Effector memory CD8-positive, alpha-beta T cell (primary cell): Measurements from ENCODE around the gene COA4.
"Not testable (repeated sequence)": the region's sequence is repeated elsewhere in the genome, so short reads cannot be mapped to it uniquely, and the experiment has no call there.

ENCODE experiments used
- ATAC-seq: fragments of 150-1000 bp; cut with Tn5 transposase; replicated peaks from 2 replicates; pipeline ENCODE4 v1.10.0; 2021; ENCODE audit warnings: mild to moderate bottlenecking, moderate library complexity
- DNase-seq, 3 experiments: peaks; one replicate each; pipeline ENCODE4 v3.0.0; 2021
- H3K27ac Mint-ChIP-seq, 2 donors: one replicate each; pipeline ENCODE4 v1.8.0; 2022; ENCODE audit warnings: mild to moderate bottlenecking in 2 of 2, mixed read lengths in 2 of 2, moderate library complexity in 2 of 2
- H3K27me3 Mint-ChIP-seq, 2 donors: one replicate each; pipeline ENCODE4 v1.8.0; 2022; ENCODE audit warnings: mixed read lengths in 2 of 2
- H3K36me3 Mint-ChIP-seq: one replicate; pipeline ENCODE4 v1.8.0; 2022; ENCODE audit warnings: mild to moderate bottlenecking, moderate library complexity, mixed read lengths; ENCODE audit not compliant: insufficient read depth
- H3K4me1 Mint-ChIP-seq, 2 donors: one replicate each; pipeline ENCODE4 v1.8.0; 2022; ENCODE audit warnings: low read depth in 2 of 2, mixed read lengths in 2 of 2
- H3K4me3 Mint-ChIP-seq, 2 donors: one replicate each; pipeline ENCODE4 v1.8.0; 2022; ENCODE audit warnings: mild to moderate bottlenecking in 2 of 2, mixed read lengths in 2 of 2, moderate library complexity in 2 of 2
- H3K9me3 Mint-ChIP-seq, 2 donors: one replicate each; pipeline ENCODE4 v1.8.0; 2022; ENCODE audit warnings: mixed read lengths in 2 of 2

The COA4 gene

GRCh38 chr11:73883856-73884255 lies 7.2 kb upstream of the COA4 start:
- no peak overlapping the region for H3K27ac Mint-ChIP-seq
- no peaks in the 10 kb centered on the region for H3K27me3 Mint-ChIP-seq
- DNase-seq: no peak
- no peaks in the 10 kb centered on the region for H3K9me3 Mint-ChIP-seq
- H3K36me3 Mint-ChIP-seq: peaks cover 13% of the 10 kb centered on the region
- H3K4me1 Mint-ChIP-seq: peaks cover 2 to 4% of the 10 kb centered on the region in 2 donors
- no peak for ATAC-seq
- H3K4me3 Mint-ChIP-seq: no peak overlapping the region

- H3K4me3 Mint-ChIP-seq, H3K27me3 Mint-ChIP-seq, DNase-seq, H3K9me3 Mint-ChIP-seq, ATAC-seq: not testable (repeated sequence)
- Mint-ChIP-seq H3K27ac (peak overlapping the region in 1 of 2 donors; percentile 41), H3K4me1 (peaks cover 15 to 16% of the 10 kb centered on the region in 2 donors), H3K36me3 (peaks cover 13% of the 10 kb centered on the region)
Measured at GRCh38 chr11:73880449-73880848, 3.8 kb upstream of the COA4 start.

GRCh38 chr11:73878771-73879170 lies 2.1 kb upstream of the COA4 start:
- no peak for DNase-seq
- Mint-ChIP-seq H3K27me3 (no peaks in the 10 kb centered on the region), H3K36me3 (peaks cover 15% of the 10 kb centered on the region), H3K9me3 (no peaks in the 10 kb centered on the region), H3K27ac (peak overlapping the region in 1 of 2 donors; percentile 71), H3K4me1 (peaks cover 25 to 26% of the 10 kb centered on the region in 2 donors), H3K4me3 (no peak overlapping the region)
- ATAC-seq: no peak

- no peaks in the 10 kb centered on the region for H3K27me3 Mint-ChIP-seq
- peak overlapping the region; percentile 90 to 95 for H3K4me3 Mint-ChIP-seq
- H3K36me3 Mint-ChIP-seq: peaks cover 42% of the 10 kb centered on the region
- ATAC-seq: no peak
- no peaks in the 10 kb centered on the region for H3K9me3 Mint-ChIP-seq
- H3K27ac Mint-ChIP-seq: peak overlapping the region; percentile 93 to 97
- peaks cover 26 to 28% of the 10 kb centered on the region in 2 donors for H3K4me1 Mint-ChIP-seq
- DNase-seq: no peak
Measured at GRCh38 chr11:73875840-73876239, 806 bp downstream of the COA4 start.

- peaks cover 42% of the 10 kb centered on the region for H3K36me3 Mint-ChIP-seq
- peaks cover 26 to 28% of the 10 kb centered on the region in 2 donors for H3K4me1 Mint-ChIP-seq
- H3K27me3 Mint-ChIP-seq: no peaks in the 10 kb centered on the region
- H3K9me3 Mint-ChIP-seq: no peaks in the 10 kb centered on the region
- peak overlapping the region; percentile 93 to 97 for H3K27ac Mint-ChIP-seq
- ATAC-seq (no peak), DNase-seq (no peak)
- peak overlapping the region; percentile 90 to 95 for H3K4me3 Mint-ChIP-seq
Measured at GRCh38 chr11:73875380-73875779, 1.3 kb downstream of the COA4 start.

GRCh38 chr11:73872749-73873357 lies 3.8 kb downstream of the COA4 start:
- no peak for ATAC-seq
- H3K27ac Mint-ChIP-seq: peak overlapping the region; percentile 45 to 72
- no peaks in the 10 kb centered on the region for H3K27me3 Mint-ChIP-seq
- no peak overlapping the region for H3K4me3 Mint-ChIP-seq
- no peak for DNase-seq
- no peaks in the 10 kb centered on the region for H3K9me3 Mint-ChIP-seq
- peaks cover 39% of the 10 kb centered on the region for H3K36me3 Mint-ChIP-seq
- peaks cover 21 to 28% of the 10 kb centered on the region in 2 donors for H3K4me1 Mint-ChIP-seq

GRCh38 chr11:73870261-73870660 lies 6.4 kb downstream of the COA4 start:
- H3K27ac Mint-ChIP-seq: peak overlapping the region in 1 of 2 donors; percentile 49
- H3K4me3 Mint-ChIP-seq: no peak overlapping the region
- H3K27me3 Mint-ChIP-seq: no peaks in the 10 kb centered on the region
- DNase-seq (no peak), ATAC-seq (no peak)
- peaks cover 8 to 12% of the 10 kb centered on the region in 2 donors for H3K4me1 Mint-ChIP-seq
- H3K36me3 Mint-ChIP-seq: peaks cover 42% of the 10 kb centered on the region
- no peaks in the 10 kb centered on the region for H3K9me3 Mint-ChIP-seq

GRCh38 chr11:73869332-73869949 lies 7.2 kb downstream of the COA4 start:
- Mint-ChIP-seq H3K4me1 (peaks cover under 1 to 5% of the 10 kb centered on the region in 2 donors), H3K27me3 (no peaks in the 10 kb centered on the region), H3K36me3 (peaks cover 48% of the 10 kb centered on the region), H3K9me3 (no peaks in the 10 kb centered on the region), H3K4me3 (no peak overlapping the region), H3K27ac (peak overlapping the region; percentile 28 to 53)
- ATAC-seq: no peak
- no peak for DNase-seq

GRCh38 chr11:73866586-73866996 lies 10.1 kb downstream of the COA4 start:
- Mint-ChIP-seq H3K4me1 (no peaks in the 10 kb centered on the region), H3K9me3 (no peaks in the 10 kb centered on the region), H3K4me3 (no peak overlapping the region), H3K36me3 (peaks cover 29% of the 10 kb centered on the region), H3K27me3 (no peaks in the 10 kb centered on the region), H3K27ac (no peak overlapping the region)
- DNase-seq: no peak
- no peak for ATAC-seq

- Mint-ChIP-seq H3K27me3 (no peaks in the 10 kb centered on the region), H3K36me3 (peaks cover 25% of the 10 kb centered on the region), H3K4me1 (no peaks in the 10 kb centered on the region), H3K9me3 (no peaks in the 10 kb centered on the region), H3K27ac (no peak overlapping the region), H3K4me3 (no peak overlapping the region)
- no peak for ATAC-seq
- no peak for DNase-seq
Measured at GRCh38 chr11:73866095-73866579, 10.5 kb downstream of the COA4 start.

- Mint-ChIP-seq H3K4me3 (no peak overlapping the region), H3K36me3 (peaks cover 22% of the 10 kb centered on the region), H3K9me3 (no peaks in the 10 kb centered on the region), H3K4me1 (no peaks in the 10 kb centered on the region), H3K27ac (no peak overlapping the region), H3K27me3 (no peaks in the 10 kb centered on the region)
- ATAC-seq: no peak
- DNase-seq: no peak
Measured at GRCh38 chr11:73862986-73863385, 13.7 kb downstream of the COA4 start.

- ATAC-seq (no peak), DNase-seq (no peak)
- H3K36me3 Mint-ChIP-seq: peaks cover 13% of the 10 kb centered on the region
- H3K27ac Mint-ChIP-seq: no peak overlapping the region
- no peaks in the 10 kb centered on the region for H3K4me1 Mint-ChIP-seq
- H3K27me3 Mint-ChIP-seq: no peaks in the 10 kb centered on the region
- H3K9me3 Mint-ChIP-seq: no peaks in the 10 kb centered on the region
- H3K4me3 Mint-ChIP-seq: no peak overlapping the region
Measured at GRCh38 chr11:73860202-73860601, 16.4 kb downstream of the COA4 start.

- DNase-seq (no peak), ATAC-seq (no peak)
- Mint-ChIP-seq H3K9me3 (no peaks in the 10 kb centered on the region), H3K36me3 (peaks cover 9% of the 10 kb centered on the region), H3K27ac (no peak overlapping the region), H3K4me1 (no peaks in the 10 kb centered on the region), H3K4me3 (no peak overlapping the region), H3K27me3 (no peaks in the 10 kb centered on the region)
Measured at GRCh38 chr11:73859671-73860070, 17.0 kb downstream of the COA4 start.

- H3K9me3 Mint-ChIP-seq: no peaks in the 10 kb centered on the region
- no peak overlapping the region for H3K27ac Mint-ChIP-seq
- DNase-seq (no peak), ATAC-seq (no peak)
- no peaks in the 10 kb centered on the region for H3K27me3 Mint-ChIP-seq
- H3K4me1 Mint-ChIP-seq: no peaks in the 10 kb centered on the region
- peaks cover 8% of the 10 kb centered on the region for H3K36me3 Mint-ChIP-seq
- no peak overlapping the region for H3K4me3 Mint-ChIP-seq
Measured at GRCh38 chr11:73856031-73856567, 20.5 kb downstream of the COA4 start.
